Midbrain (tissue), 1 donor: ENCODE results near the gene ADAMTS18.
A peak's percentile ranks its signal among the peaks of the same experiment; 100 is the strongest.

ENCODE experiments used
- DNase-seq: peaks from one replicate; lab custom pipeline; 2025; lab: John Stamatoyannopoulos, UW

ADAMTS18 gene

GRCh38 chr16:77396461-77396860 is 38.4 kb downstream of the ADAMTS18 start:
- DNase-seq = no peak

- DNase-seq = no peak
Measured at GRCh38 chr16:77394699-77395098, 40.1 kb downstream of the ADAMTS18 start.

- DNase-seq = no peak
Measured at GRCh38 chr16:77393955-77394354, 40.9 kb downstream of the ADAMTS18 start.

GRCh38 chr16:77387815-77388209 is 47.0 kb downstream of the ADAMTS18 start:
- DNase-seq = no peak

- no peak for DNase-seq
Measured at GRCh38 chr16:77386831-77387814, 47.7 kb downstream of the ADAMTS18 start.

- no peak for DNase-seq
Measured at GRCh38 chr16:77385481-77385880, 49.4 kb downstream of the ADAMTS18 start.

- no peak for DNase-seq
Measured at GRCh38 chr16:77383606-77384187, 51.1 kb downstream of the ADAMTS18 start.

GRCh38 chr16:77376358-77376757 is 58.5 kb downstream of the ADAMTS18 start:
- no peak for DNase-seq

- DNase-seq = no peak
Measured at GRCh38 chr16:77375396-77375795, 59.4 kb downstream of the ADAMTS18 start.

- no peak for DNase-seq
Measured at GRCh38 chr16:77374384-77374783, 60.5 kb downstream of the ADAMTS18 start.

GRCh38 chr16:77373726-77374125 is 61.1 kb downstream of the ADAMTS18 start:
- DNase-seq = no peak

- DNase-seq = no peak
Measured at GRCh38 chr16:77364770-77365169, 70.1 kb downstream of the ADAMTS18 start.

GRCh38 chr16:77359065-77359502 is 75.8 kb downstream of the ADAMTS18 start:
- peak; percentile 45 for DNase-seq

GRCh38 chr16:77353587-77354263 is 81.1 kb downstream of the ADAMTS18 start:
- no peak for DNase-seq

GRCh38 chr16:77344341-77344740 is 90.5 kb downstream of the ADAMTS18 start:
- no peak for DNase-seq

- no peak for DNase-seq
Measured at GRCh38 chr16:77336637-77337036, 98.2 kb downstream of the ADAMTS18 start.

GRCh38 chr16:77335652-77336234 is 99.1 kb downstream of the ADAMTS18 start:
- DNase-seq = no peak

- no peak for DNase-seq
Measured at GRCh38 chr16:77332792-77333191, 102.0 kb downstream of the ADAMTS18 start.

GRCh38 chr16:77331802-77332586 is 102.8 kb downstream of the ADAMTS18 start:
- DNase-seq = no peak

GRCh38 chr16:77331043-77331442 is 103.8 kb downstream of the ADAMTS18 start:
- DNase-seq = no peak

GRCh38 chr16:77330332-77331042 is 104.3 kb downstream of the ADAMTS18 start:
- no peak for DNase-seq
